Activated T-cell treated with anti-CD3 and anti-CD28 coated beads, Interleukin-2, amount 50 U/mL, for 24 hours (primary cell): ENCODE measurements around the gene RSL1D1.
"Not testable (repeated sequence)": the region's sequence is repeated elsewhere in the genome, so short reads cannot be mapped to it uniquely, and the experiment has no call there.

Experiments used
- DNase-seq: peaks from one replicate; pipeline ENCODE4 v3.0.0-alpha.2; 2020
- H3K27ac Mint-ChIP-seq: 2 replicates; pipeline ENCODE4 v1.8.0; 2020; ENCODE audit warnings: mild to moderate bottlenecking, mixed read lengths
- H3K27me3 Mint-ChIP-seq: 2 replicates; pipeline ENCODE4 v1.8.0; 2020; ENCODE audit warnings: mixed read lengths
- H3K36me3 Mint-ChIP-seq: 2 replicates; pipeline ENCODE4 v1.8.0; 2020; ENCODE audit warnings: low read depth, mixed read lengths
- H3K4me1 Mint-ChIP-seq: 2 replicates; pipeline ENCODE4 v1.8.0; 2020; ENCODE audit warnings: low read depth, mixed read lengths
- H3K4me3 Mint-ChIP-seq: 2 replicates; pipeline ENCODE4 v1.8.0; 2020; ENCODE audit warnings: mild to moderate bottlenecking, moderate library complexity, mixed read lengths
- H3K9me3 Mint-ChIP-seq: 2 replicates; pipeline ENCODE4 v1.8.0; 2020; ENCODE audit warnings: mixed read lengths

Gene RSL1D1

DNA sequence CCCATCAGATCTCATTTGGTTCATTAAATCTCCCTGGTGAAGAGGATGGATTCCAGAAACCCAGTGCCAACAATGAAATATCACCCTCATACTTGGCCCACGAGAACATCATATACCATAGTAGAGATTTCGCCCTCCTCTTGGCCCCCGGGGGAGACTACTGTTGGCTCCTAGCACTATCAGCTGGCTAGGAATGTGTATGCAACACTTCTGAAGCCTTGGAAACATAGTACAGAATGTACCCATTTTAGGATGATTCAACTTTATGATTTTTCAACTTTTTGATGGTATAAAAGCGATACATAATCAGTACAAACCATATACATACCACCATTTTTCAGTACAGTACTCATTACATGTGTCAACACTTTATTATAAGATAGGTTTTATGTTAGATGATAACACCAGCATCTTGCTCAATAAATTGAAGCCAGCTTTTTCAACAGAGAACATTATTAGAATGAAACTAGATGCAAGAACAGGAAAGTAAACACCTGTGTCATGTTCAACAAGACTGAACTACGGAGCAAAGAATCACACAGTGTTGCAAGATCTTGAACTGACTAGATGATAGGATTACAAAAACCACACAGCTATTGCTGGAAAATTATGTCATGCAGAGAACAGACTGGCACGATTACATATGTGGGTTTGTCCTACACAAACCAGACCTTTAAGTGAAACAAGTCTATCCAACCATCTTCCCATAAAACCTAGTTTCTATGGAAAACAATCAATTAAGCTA lies 17.2 kb downstream of the RSL1D1 start:
- Mint-ChIP-seq H3K4me1 (no peaks in the 10 kb centered on the region), H3K4me3 (no peak overlapping the region), H3K36me3 (peaks cover 35% of the 10 kb centered on the region), H3K27ac (no peak overlapping the region), H3K9me3 (no peaks in the 10 kb centered on the region), H3K27me3 (no peaks in the 10 kb centered on the region)
- DNase-seq = no peak

DNA sequence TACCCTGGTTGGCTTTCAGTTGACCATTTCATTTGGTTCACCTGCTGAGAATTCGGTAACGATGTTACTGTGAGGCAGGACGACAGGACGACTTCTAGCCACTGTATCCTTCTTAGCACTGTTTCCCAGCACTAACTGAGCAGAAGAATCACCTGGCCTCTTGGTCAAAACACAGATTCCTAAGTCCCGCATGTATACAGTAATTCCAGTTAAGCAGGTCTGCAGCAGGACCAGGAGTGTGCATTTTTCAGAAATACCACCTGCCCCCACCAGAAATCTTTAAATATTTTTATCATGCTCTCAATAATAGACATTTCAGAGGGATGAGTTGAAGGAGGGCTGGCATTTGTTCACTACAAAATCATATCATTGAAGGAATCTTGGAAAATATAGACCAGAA lies 22.6 kb downstream of the RSL1D1 start:
- Mint-ChIP-seq H3K4me3 (no peak overlapping the region), H3K4me1 (no peaks in the 10 kb centered on the region), H3K27ac (no peak overlapping the region), H3K9me3 (no peaks in the 10 kb centered on the region), H3K27me3 (no peaks in the 10 kb centered on the region), H3K36me3 (no peaks in the 10 kb centered on the region)
- DNase-seq = no peak

DNA sequence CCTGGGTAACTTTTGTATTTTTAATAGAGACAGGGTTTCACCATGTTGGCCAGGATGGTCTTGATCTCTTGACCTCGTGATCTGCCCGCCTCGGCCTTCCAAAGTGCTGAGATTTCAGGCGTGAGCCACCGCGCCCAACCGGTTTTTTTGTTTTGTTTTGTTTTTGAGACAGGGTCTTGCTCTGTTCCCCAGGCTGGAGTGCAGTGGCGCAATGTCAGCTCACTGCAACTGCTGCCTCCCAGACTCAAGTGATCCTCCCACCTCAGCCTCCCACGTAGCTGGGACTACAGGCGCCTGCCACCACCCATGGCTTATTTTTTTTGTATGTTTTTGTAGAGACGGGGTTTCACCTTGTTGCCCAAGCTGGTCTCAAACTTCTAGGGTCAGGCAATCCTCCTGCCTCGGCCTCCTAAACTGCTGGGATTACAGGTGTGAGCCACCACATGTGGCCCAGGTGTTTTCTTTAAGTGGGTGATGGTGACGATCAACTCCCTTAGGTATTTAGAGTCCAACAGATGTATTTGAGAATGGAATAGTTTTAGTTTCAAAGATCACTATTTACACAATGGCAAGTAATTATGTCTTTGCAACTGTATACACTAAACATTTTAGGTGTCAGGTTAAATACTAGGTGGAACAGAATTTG lies 25.7 kb downstream of the RSL1D1 start:
- DNase-seq, H3K4me1 Mint-ChIP-seq, H3K9me3 Mint-ChIP-seq, H3K27ac Mint-ChIP-seq, H3K27me3 Mint-ChIP-seq, H3K36me3 Mint-ChIP-seq, H3K4me3 Mint-ChIP-seq: not testable (repeated sequence)

DNA sequence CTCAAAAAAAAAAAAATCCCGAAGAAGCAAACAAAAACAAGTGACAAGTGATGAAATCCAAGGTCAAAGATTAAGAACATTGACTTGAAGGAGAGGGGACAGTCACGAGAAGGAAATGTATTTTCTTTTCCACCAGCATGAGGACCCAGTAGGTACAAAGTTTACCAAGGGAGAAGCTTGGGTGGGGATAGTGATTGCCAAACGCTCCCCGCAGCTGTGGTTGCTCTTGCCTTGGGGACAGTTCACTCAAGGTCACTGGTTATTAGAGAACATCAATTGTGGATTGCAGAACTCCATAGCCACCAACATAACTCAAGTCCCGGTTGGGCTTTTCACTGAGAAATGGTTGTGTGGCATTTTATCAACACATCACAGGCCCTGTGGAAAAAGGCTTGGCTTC lies 27.0 kb downstream of the RSL1D1 start:
- Mint-ChIP-seq H3K36me3 (no peaks in the 10 kb centered on the region), H3K27ac (no peak overlapping the region), H3K4me1 (no peaks in the 10 kb centered on the region), H3K9me3 (no peaks in the 10 kb centered on the region), H3K4me3 (no peak overlapping the region), H3K27me3 (no peaks in the 10 kb centered on the region)
- no peak for DNase-seq

DNA sequence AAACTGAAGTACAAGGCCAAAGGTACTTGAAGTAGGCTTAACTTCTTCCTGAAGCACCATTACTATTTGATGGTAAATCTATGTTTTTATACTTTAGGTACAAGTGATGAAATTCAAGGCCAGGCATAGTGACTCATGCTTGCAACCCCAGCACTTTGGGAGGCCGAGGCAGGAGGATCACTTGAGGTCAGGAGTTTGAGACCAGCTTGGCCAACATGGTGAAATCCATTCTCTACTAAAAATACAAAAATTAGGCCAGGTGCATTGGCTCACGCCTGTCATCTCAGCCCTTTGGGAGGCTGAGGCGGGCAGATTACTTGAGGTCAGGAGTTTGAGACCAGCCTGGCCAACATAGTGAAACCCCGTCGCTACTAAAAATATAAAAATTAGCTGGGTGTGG lies 27.7 kb downstream of the RSL1D1 start:
- H3K27ac Mint-ChIP-seq, H3K27me3 Mint-ChIP-seq, H3K4me3 Mint-ChIP-seq, H3K36me3 Mint-ChIP-seq, H3K9me3 Mint-ChIP-seq, H3K4me1 Mint-ChIP-seq, DNase-seq: not testable (repeated sequence)

DNA sequence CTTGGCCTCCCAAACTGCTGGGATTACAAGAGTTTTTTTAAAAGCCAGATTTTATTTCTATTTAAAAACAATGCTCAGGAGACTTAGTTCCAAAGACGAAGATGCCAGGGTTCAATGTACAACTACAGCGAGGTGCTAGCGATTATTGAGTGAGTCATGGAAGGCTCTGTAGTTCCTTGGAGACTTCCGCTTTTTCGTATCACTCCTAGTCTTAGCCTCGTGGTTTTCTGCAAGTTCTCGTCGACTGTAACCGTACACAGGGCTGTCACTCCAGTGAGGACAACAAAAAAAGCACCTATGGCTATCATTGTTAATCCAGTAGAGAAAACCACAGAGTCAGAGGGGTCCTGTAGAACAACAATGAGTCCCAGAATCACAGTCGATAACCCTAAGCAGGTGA lies 31.5 kb downstream of the RSL1D1 start:
- no peak for DNase-seq
- no peak overlapping the region for H3K4me3 Mint-ChIP-seq
- H3K27me3 Mint-ChIP-seq = no peaks in the 10 kb centered on the region
- H3K9me3 Mint-ChIP-seq = no peaks in the 10 kb centered on the region
- H3K27ac Mint-ChIP-seq = no peak overlapping the region
- no peaks in the 10 kb centered on the region for H3K36me3 Mint-ChIP-seq
- H3K4me1 Mint-ChIP-seq = no peaks in the 10 kb centered on the region

DNA sequence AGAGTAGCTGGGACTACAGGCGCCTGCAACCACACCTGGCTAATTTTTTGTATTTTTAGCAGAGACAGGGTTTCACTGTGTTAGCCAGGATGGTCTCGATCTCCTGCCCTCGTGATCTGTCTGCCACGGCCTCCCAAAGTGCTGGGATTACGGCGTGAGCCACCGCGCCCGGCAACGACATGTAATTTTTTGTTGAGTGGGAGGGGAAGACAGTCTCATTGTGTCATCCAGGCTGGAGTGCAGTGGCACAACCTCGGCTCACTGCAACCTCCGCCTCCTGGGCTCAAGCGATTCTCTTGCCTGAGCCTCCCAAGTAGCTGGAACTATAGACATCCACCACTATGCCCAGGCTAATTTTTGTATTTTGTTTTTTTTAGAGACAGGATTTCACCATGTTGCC lies 32.4 kb downstream of the RSL1D1 start:
- H3K9me3 Mint-ChIP-seq, H3K27ac Mint-ChIP-seq, H3K27me3 Mint-ChIP-seq, H3K4me3 Mint-ChIP-seq, H3K4me1 Mint-ChIP-seq, DNase-seq, H3K36me3 Mint-ChIP-seq: not testable (repeated sequence)

DNA sequence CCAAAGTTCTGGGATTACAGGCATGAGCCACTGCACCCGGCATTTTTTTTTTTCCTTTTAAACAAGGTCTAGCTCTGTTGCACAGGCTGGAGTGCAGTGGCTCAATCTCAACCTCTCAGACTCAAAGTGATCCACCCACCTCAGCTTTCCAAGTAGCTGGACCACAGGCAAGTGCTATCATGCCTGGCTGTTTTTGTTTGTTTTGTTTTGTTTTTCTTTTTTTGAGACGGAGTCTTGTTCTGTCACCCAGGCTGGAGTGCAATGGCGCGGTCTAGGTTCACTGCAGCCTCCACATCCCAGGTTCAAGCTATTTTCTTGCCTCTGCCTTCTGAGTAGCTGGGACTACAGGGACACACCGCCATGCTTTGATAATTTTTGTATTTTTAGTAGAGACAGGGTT lies 35.2 kb downstream of the RSL1D1 start:
- H3K4me1 Mint-ChIP-seq = peaks cover 6% of the 10 kb centered on the region

DNA sequence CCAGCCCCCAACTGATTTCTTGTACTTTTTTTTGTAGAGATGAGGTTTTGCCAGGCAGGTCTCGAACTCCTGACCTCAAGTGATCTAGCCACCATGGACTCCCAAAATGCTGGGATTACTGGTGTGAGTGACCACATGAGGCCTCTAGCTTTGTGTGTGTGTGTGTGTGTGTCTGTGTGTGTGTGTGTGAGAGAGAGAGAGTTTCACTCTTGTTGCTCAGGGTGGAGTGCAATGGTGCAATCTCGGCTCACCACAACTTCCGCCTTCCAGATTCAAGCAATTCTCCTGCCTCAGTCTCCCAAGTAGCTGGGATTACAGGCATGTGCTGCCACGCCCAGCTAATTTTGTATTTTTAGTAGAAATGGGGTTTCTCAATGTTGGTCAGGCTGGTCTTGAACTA lies 36.5 kb downstream of the RSL1D1 start:
- not testable (repeated sequence) for H3K27me3 Mint-ChIP-seq, DNase-seq, H3K9me3 Mint-ChIP-seq, H3K27ac Mint-ChIP-seq, H3K36me3 Mint-ChIP-seq, H3K4me3 Mint-ChIP-seq
- peaks cover 14% of the 10 kb centered on the region for H3K4me1 Mint-ChIP-seq

More for the DNA sequence above, 35.2 kb downstream of the RSL1D1 start:
- Mint-ChIP-seq H3K27me3 (no peaks in the 10 kb centered on the region), H3K9me3 (no peaks in the 10 kb centered on the region), H3K27ac (no peak overlapping the region), H3K36me3 (no peaks in the 10 kb centered on the region), H3K4me3 (no peak overlapping the region)
- no peak for DNase-seq

DNA sequence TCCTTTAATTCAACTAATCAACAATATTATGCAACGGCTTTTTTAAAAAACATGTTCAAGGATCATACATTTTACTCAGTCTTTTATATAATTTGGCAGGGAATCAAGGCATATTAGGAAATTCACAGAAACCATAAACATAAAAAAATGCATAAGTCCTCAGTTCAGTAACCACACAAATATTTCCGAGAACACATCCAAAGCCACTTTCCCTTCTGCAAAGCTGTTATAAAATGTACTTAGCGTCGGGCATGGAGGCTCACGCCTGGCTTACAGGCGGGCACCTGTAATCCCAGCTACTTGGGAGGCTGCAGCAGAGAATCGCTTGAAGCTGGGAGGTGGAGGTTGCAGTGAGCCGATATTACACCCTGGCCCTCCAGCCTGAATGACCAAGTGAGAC lies 44.6 kb downstream of the RSL1D1 start:
- H3K27me3 Mint-ChIP-seq = no peaks in the 10 kb centered on the region
- no peak for DNase-seq
- H3K4me1 Mint-ChIP-seq = peaks cover 9% of the 10 kb centered on the region
- no peaks in the 10 kb centered on the region for H3K9me3 Mint-ChIP-seq
- H3K36me3 Mint-ChIP-seq = no peaks in the 10 kb centered on the region
- H3K4me3 Mint-ChIP-seq = no peak overlapping the region
- no peak overlapping the region for H3K27ac Mint-ChIP-seq

DNA sequence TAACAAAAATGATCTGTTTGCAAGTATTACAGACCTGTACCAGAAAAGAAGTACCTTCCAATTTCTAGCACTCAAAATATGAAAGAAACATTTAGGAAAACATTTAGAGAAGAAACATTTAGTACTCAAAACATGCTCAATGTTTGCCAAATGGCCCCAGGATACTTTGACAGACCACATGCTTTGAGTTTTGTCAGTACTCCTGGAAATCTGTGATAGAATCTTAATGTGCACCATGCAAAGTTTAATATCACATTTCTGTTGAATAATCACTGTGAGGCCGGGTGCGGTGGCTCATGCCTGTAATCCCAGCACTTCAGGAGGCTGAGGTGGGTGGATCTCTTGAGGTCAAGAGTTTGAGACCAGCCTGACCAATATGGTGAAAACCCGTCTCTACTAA lies 45.8 kb downstream of the RSL1D1 start:
- no peak overlapping the region for H3K27ac Mint-ChIP-seq
- DNase-seq = no peak
- H3K9me3 Mint-ChIP-seq = no peaks in the 10 kb centered on the region
- H3K4me1 Mint-ChIP-seq = peaks cover 13% of the 10 kb centered on the region
- no peak overlapping the region for H3K4me3 Mint-ChIP-seq
- no peaks in the 10 kb centered on the region for H3K27me3 Mint-ChIP-seq
- H3K36me3 Mint-ChIP-seq = peaks cover 2% of the 10 kb centered on the region

DNA sequence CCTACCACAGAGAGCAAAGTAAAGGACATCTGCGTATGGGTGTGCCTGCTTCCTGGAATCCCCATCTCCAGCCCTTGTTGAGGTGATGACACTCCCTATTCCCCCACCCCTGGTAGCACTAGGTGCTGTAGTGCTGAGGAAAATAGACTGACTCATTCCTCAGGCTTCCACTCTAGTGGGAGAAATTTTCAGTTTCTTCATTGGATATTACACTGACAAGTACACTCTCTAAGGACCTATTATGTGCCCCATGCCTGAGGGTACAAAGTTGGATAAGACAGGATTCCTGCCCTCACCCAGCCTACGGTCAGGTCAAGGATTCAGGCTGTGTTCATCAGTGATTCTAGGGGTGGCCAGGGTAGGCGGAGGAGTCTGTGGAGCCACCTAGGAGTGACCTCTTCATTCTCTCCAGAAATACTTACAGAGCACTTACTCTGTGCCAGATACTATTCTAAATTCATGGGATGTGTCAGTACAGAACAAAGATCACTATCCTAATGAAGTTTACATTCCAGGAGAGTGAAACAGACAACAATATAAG lies 49.8 kb downstream of the RSL1D1 start:
- H3K4me1 Mint-ChIP-seq = peaks cover 31% of the 10 kb centered on the region
- no peaks in the 10 kb centered on the region for H3K9me3 Mint-ChIP-seq
- DNase-seq = no peak
- H3K27me3 Mint-ChIP-seq = no peaks in the 10 kb centered on the region
- H3K4me3 Mint-ChIP-seq = no peak overlapping the region
- H3K27ac Mint-ChIP-seq = peak overlapping the region; percentile 2
- H3K36me3 Mint-ChIP-seq = peaks cover 16% of the 10 kb centered on the region

DNA sequence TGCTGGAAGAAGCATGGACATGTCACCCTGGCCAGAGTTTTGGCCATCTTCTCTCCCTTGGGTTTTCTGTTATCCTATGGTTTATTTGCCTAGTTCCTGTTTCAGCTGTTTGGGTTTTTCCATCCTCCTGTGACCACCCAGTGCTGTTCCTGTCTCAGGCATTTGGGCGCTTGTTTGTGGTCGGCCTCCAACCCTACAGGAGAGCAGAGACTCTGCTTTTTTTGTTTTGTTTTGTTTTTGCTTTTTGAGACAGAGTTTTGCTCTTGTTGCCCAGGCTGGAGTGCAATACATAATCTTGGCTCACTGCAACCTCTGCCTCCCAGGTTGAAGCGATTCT lies 51.0 kb downstream of the RSL1D1 start:
- H3K27ac Mint-ChIP-seq = peak overlapping the region; percentile 97
- H3K4me3 Mint-ChIP-seq = peak overlapping the region; percentile 84
- H3K36me3 Mint-ChIP-seq = peaks cover 27% of the 10 kb centered on the region
- H3K9me3 Mint-ChIP-seq = no peaks in the 10 kb centered on the region
- peaks cover 40% of the 10 kb centered on the region for H3K4me1 Mint-ChIP-seq
- H3K27me3 Mint-ChIP-seq = no peaks in the 10 kb centered on the region
- DNase-seq = no peak

DNA sequence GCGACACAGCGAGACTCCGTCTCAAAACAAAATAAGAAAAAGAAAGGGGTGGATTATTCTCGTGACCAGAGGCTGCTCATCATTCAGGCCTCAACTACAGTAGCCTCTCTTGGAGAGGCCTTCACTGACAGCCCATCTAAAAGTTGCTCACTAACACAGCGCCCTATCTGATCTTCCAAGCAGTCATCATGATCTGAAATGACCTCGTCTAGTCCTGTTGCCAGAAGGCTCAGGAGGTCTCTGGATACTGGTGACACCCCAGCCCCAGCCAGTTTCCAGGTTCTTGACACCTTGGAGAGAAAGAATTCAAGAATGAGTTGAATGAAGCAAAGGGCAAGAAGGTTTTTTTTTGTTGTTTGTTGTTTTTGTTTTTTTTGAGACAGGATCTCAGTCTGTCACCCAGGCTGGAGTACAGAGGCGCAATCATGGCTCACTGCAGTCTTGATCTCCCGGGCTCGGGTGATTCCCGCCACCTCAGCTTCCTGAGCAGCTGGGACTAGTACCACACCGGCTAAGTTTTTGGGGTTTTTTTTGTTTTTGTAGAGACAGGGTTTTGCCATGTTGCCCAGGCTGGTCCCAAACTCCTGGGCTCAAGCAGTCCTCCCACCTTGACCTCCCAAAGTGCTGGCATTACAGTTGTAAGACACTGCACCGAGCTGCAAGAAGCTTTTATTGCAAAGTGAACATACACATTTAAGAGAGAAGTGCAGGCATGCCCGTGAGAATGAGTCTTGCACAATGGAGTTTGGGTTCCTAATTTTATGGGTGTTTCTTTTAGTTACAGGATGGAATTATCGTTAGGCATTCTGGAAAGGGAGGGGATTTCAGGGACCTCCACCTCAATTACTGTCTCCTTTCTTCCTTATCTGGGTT lies 51.6 kb downstream of the RSL1D1 start:
- DNase-seq = no peak

DNA sequence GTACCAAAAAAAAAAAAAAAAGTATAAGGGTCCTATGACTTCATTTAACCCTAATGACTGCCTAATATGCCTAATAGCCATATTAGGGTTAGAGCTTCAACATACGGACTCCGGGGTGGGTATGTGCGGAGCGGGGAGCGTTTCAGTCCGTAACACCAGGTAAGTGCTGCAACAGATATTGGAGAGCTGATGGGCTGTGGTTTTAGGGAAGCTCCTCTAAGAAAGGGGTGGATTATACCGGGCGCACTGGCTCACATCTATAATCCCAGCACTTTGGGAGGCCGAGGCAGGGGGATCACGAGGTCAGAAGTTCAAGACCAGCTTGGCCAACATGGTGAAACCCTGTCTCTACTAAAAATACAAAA lies 52.3 kb downstream of the RSL1D1 start:
- H3K27ac Mint-ChIP-seq = peak overlapping the region; percentile 97
- H3K36me3 Mint-ChIP-seq = peaks cover 40% of the 10 kb centered on the region
- DNase-seq = no peak
- H3K4me1 Mint-ChIP-seq = peaks cover 53% of the 10 kb centered on the region
- peak overlapping the region; percentile 84 for H3K4me3 Mint-ChIP-seq
- no peaks in the 10 kb centered on the region for H3K9me3 Mint-ChIP-seq
- no peaks in the 10 kb centered on the region for H3K27me3 Mint-ChIP-seq

More for the DNA sequence above, 51.6 kb downstream of the RSL1D1 start:
- peaks cover 46% of the 10 kb centered on the region for H3K4me1 Mint-ChIP-seq
- H3K27ac Mint-ChIP-seq = peak overlapping the region; percentile 97
- H3K27me3 Mint-ChIP-seq = no peaks in the 10 kb centered on the region
- H3K4me3 Mint-ChIP-seq = peak overlapping the region; percentile 84
- no peaks in the 10 kb centered on the region for H3K9me3 Mint-ChIP-seq
- peaks cover 33% of the 10 kb centered on the region for H3K36me3 Mint-ChIP-seq
